Measurements from ENCODE around the gene PHYH.

- no peak for TF ChIP-seq POLR2A (IDR thresholded peaks at IDR 0.05; ENCODE audit: low read length)
- TF ChIP-seq GATA1 (IDR thresholded peaks at IDR 0.05; ENCODE audit: low read depth, low read length), result no peak
Observed at GRCh38 chr10:13268310-13268709, 31.6 kb downstream of the PHYH start.
